IMR-90 (cell line): ENCODE results near the gene HOXA5. TPM values are rescaled to one million over a fixed set of nuclear protein-coding genes. Genes with fewer than 3 reads are reported as not detected.

ENCODE experiments used
- ATAC-seq: fragments of 200-7000 bp; cut with Tn5 transposase; 2 replicates; pipeline ENCODE4 v1.9.1; 2020; ENCODE audit warnings: low read depth, mild to moderate bottlenecking, moderate library complexity
- BruUV-seq: library from RNA; stranded (reverse); fragments of 400-500 nt; replicated peaks from 2 replicates; lab custom pipeline; 2021; lab: Mats Ljungman, UMichigan
- CTCF ChIA-PET: fragments of 300-600 bp; formaldehyde crosslinking; extraction: SDS; loops from one replicate; lab custom pipeline; 2021; ENCODE audit warnings: antibody characterized with exemption; lab: Yijun Ruan, JAX
- POLR2A ChIA-PET: fragments of 300-600 bp; sonication (Branson Sonifier 250); formaldehyde crosslinking; loops from one replicate; lab custom pipeline; 2022; ENCODE audit warnings: antibody characterized with exemption; ENCODE audit not compliant: unreplicated experiment; lab: Charles Lee
- DNase-seq: peaks from one replicate; pipeline ENCODE4 v3.0.0; 2013
- H2AFZ ChIP-seq: replicated peaks from 2 replicates; pipeline ENCODE3; 2013; ENCODE audit warnings: low read length, mild to moderate bottlenecking; ENCODE audit not compliant: poor library complexity
- H2AK5ac ChIP-seq: 2 replicates; pipeline ENCODE4 v1.6.1; 2013; ENCODE audit warnings: low read depth, low read length, inconsistent platforms
- H2AK9ac ChIP-seq: replicated peaks from 2 replicates; pipeline ENCODE3; 2013; ENCODE audit warnings: mild to moderate bottlenecking, low read depth, low read length, moderate library complexity; ENCODE audit not compliant: poor library complexity
- H2BK120ac ChIP-seq: 2 replicates; pipeline ENCODE4 v1.6.1; 2013; ENCODE audit warnings: low read depth, low read length, inconsistent platforms
- H2BK15ac ChIP-seq: 3 replicates; pipeline ENCODE4 v1.6.1; 2013; ENCODE audit warnings: low read depth, low read length, inconsistent platforms
- H2BK20ac ChIP-seq: 2 replicates; pipeline ENCODE4 v1.6.1; 2013; ENCODE audit warnings: low read depth, mild to moderate bottlenecking, inconsistent platforms, low read length, moderate library complexity
- H2BK5ac ChIP-seq: 2 replicates; pipeline ENCODE4 v1.6.1; 2013; ENCODE audit warnings: mild to moderate bottlenecking, low read depth, low read length, inconsistent platforms; ENCODE audit not compliant: poor library complexity, severe bottlenecking
- H3K14ac ChIP-seq: replicated peaks from 2 replicates; pipeline ENCODE4 v1.6.1; 2013; ENCODE audit warnings: low read depth, low read length, inconsistent platforms
- H3K18ac ChIP-seq: 2 replicates; pipeline ENCODE4 v1.6.1; 2013; ENCODE audit warnings: low read depth, low read length, control low read depth
- H3K23ac ChIP-seq: 2 replicates; pipeline ENCODE4 v1.6.1; 2013; ENCODE audit warnings: low read depth, low read length, inconsistent platforms
- H3K27ac ChIP-seq: 2 replicates; pipeline ENCODE4 v1.5.1; 2013; ENCODE audit warnings: mild to moderate bottlenecking, control low read depth, low read length; ENCODE audit not compliant: insufficient read depth
- H3K27me3 ChIP-seq: 2 replicates; pipeline ENCODE4 v1.6.1; 2013; ENCODE audit warnings: low read length; ENCODE audit not compliant: control insufficient read depth, insufficient read depth
- H3K36me3 ChIP-seq: 2 replicates; pipeline ENCODE4 v1.6.1; 2013; ENCODE audit warnings: low read length, mixed read lengths; ENCODE audit not compliant: control insufficient read depth, insufficient read depth
- H3K4ac ChIP-seq: 2 replicates; pipeline ENCODE4 v1.6.1; 2013; ENCODE audit warnings: low read depth, low read length, inconsistent platforms
- H3K4me1 ChIP-seq: 2 replicates; pipeline ENCODE4 v1.6.1; 2013; ENCODE audit warnings: low read length, mixed read lengths; ENCODE audit not compliant: control insufficient read depth, insufficient read depth
- H3K4me2 ChIP-seq: 2 replicates; pipeline ENCODE4 v1.6.1; 2013; ENCODE audit warnings: low read depth, mild to moderate bottlenecking, control low read depth, low read length, moderate library complexity
- H3K4me3 ChIP-seq: 2 replicates; pipeline ENCODE4 v1.5.1; 2013; ENCODE audit warnings: low read depth, mild to moderate bottlenecking, control low read depth, low read length, moderate library complexity; ENCODE audit not compliant: insufficient read depth
- H3K56ac ChIP-seq: 2 replicates; pipeline ENCODE4 v1.6.1; 2013; ENCODE audit warnings: low read length, inconsistent platforms; ENCODE audit not compliant: insufficient read depth; ENCODE audit errors: extremely low read depth
- H3K79me1 ChIP-seq, 2 experiments: 2 replicates each; pipeline ENCODE4 v1.6.1; 2013; ENCODE audit warnings: low read length in 2 of 2, inconsistent platforms in 1 of 2, low read depth in 1 of 2
- H3K9ac ChIP-seq: 2 replicates; pipeline ENCODE4 v1.6.1; 2013; ENCODE audit warnings: low read depth, low read length, control low read depth
- H3K9me1 ChIP-seq: 2 replicates; pipeline ENCODE4 v1.6.1; 2013; ENCODE audit warnings: low read length, inconsistent platforms; ENCODE audit not compliant: insufficient read depth
- H3K9me3 ChIP-seq: 2 replicates; pipeline ENCODE4 v1.6.1; 2013; ENCODE audit warnings: low read length; ENCODE audit not compliant: control insufficient read depth, insufficient read depth
- H4K20me1 ChIP-seq: 2 replicates; pipeline ENCODE4 v1.6.1; 2013; ENCODE audit warnings: low read length, inconsistent platforms; ENCODE audit not compliant: insufficient read depth
- H4K5ac ChIP-seq: 2 replicates; pipeline ENCODE4 v1.6.1; 2013; ENCODE audit warnings: mild to moderate bottlenecking, low read depth, low read length, control low read depth
- H4K8ac ChIP-seq, 2 experiments: 2 replicates each; pipeline ENCODE4 v1.6.1; 2013; ENCODE audit warnings: low read depth in 2 of 2, low read length in 2 of 2, control low read depth in 1 of 2, inconsistent platforms in 1 of 2
- H4K91ac ChIP-seq: 2 replicates; pipeline ENCODE4 v1.6.1; 2013; ENCODE audit warnings: low read depth, low read length, inconsistent platforms; ENCODE audit not compliant: insufficient read depth
- MAFK ChIP-seq: IDR thresholded peaks from 2 replicates; pipeline ENCODE4 v1.6.1; 2012; ENCODE audit warnings: low read depth, low read length, improper control_type of control experiment
- NFE2L2 ChIP-seq: fragments of 150-350 bp; IDR thresholded peaks from 2 replicates; pipeline ENCODE4 v1.6.1; 2016; ENCODE audit warnings: low read depth, mild to moderate bottlenecking, low read length
- POLR2A ChIP-seq: IDR thresholded peaks from 2 replicates; pipeline ENCODE4 v1.6.1; 2012; ENCODE audit warnings: mild to moderate bottlenecking, low read depth, low read length
- RAD21 ChIP-seq: IDR thresholded peaks from 2 replicates; pipeline ENCODE4 v1.6.1; 2012; ENCODE audit warnings: low read length, improper control_type of control experiment
- SMC3 ChIP-seq: fragments of 150-350 bp; IDR thresholded peaks from 2 replicates; pipeline ENCODE4 v1.6.1; 2016; ENCODE audit warnings: low read depth, mild to moderate bottlenecking, antibody characterized with exemption, low read length, moderate library complexity
- WGBS, 2 experiments: methylation state at CpG; one replicate each; pipeline versions ENCODE4 v1.1.5 to v1.1.7; 2013; ENCODE audit warnings: missing lambda C conversion rate in 2 of 2; ENCODE audit not compliant: insufficient read length in 1 of 2; ENCODE audit errors: extremely low coverage in 2 of 2; 5-methylcytosine and 5-hydroxymethylcytosine counted together
- dilution Hi-C: fragments of 300-500 bp; cut with HindIII; formaldehyde crosslinking; loops from one replicate; pipeline ENCODE4 v1.14.3; 2018; ENCODE audit warnings: low sequenced_read_pairs; ENCODE audit not compliant: unreplicated experiment
- in situ Hi-C: fragments of 300-500 bp; cut with MboI; formaldehyde crosslinking; loops from 3 replicates; pipeline ENCODE4 v1.14.3; 2019; ENCODE audit warnings: low sequenced_read_pairs, inconsistent platforms, mixed read lengths
- intact Hi-C: fragments of 100-400 bp; cut with micrococcal nuclease; formaldehyde crosslinking; loops from 2 replicates; pipeline ENCODE4 v1.10.0; 2022
- polyA plus RNA-seq, 3 experiments: library from polyadenylated mRNA; depleted of rRNA; stranded (reverse); fragments of >200 nt; gene quantifications; 2 replicates each; pipeline ENCODE4 v1.2.3, GENCODE V29; 2012; ENCODE audit warnings: low replicate concordance in 1 of 3
- total RNA-seq: library from RNA; depleted of rRNA; stranded (reverse); fragments of >200 nt; gene quantifications from 2 replicates; pipeline ENCODE4 v1.2.3, GENCODE V29; 2012

HOXA5 gene
- total and polyA plus RNA-seq, 2 of the 4 experiments (the other 2 are of a cell fraction), result 19.9 to 29.4 TPM

GRCh38 chr7:27143950-27144780, 684 bp upstream of the HOXA5 start:
- no peaks in the 10 kb centered on the region for H3K9me3 ChIP-seq
- peak overlapping the region; percentile 80 for H3K27ac ChIP-seq
- H2BK5ac ChIP-seq, result peak overlapping the region; percentile 66
- H2AFZ ChIP-seq, result peak overlapping the region; percentile 90
- dilution Hi-C loops, result no loop called here
- WGBS, 2 experiments, result 0% methylated on average over 2 of the region's 40 CpGs; no CpG with 5 or more reads in 1 of the 2 experiments
- H4K20me1 ChIP-seq, result no peaks in the 10 kb centered on the region
- peaks cover 9 to 37% of the 10 kb centered on the region in 2 experiments; a peak in 3 of 4 replicates for H3K79me1 ChIP-seq
- BruUV-seq, result no TSS peak
- DNase-seq (peak; percentile 72), ATAC-seq (no peak)
- peak overlapping the region; percentile 77 for H3K18ac ChIP-seq
- peak overlapping the region; percentile 51 for H3K14ac ChIP-seq
- in situ Hi-C loops, result loop anchor here (5.0 to 10.0 kb wide), 3 partner anchors 42 to 949 kb away; partner anchors contain the start of gene HOXA2
- CTCF ChIA-PET, result interaction anchor here (0.5 to 2.0 kb wide), 24 partner anchors 8 to 1887 kb away, joined by 3 to 9 read pairs (median 4); partner anchors contain the start of gene HOXA3
- peak overlapping the region; percentile 58 to 84 for H4K8ac ChIP-seq
- peak overlapping the region; percentile 76 for H4K91ac ChIP-seq
- H3K36me3 ChIP-seq, result peaks cover 9% of the 10 kb centered on the region
- peak overlapping the region; percentile 76 for H4K5ac ChIP-seq
- peak overlapping the region; percentile 56 for H3K56ac ChIP-seq
- H3K4me2 ChIP-seq, result peak overlapping the region; percentile 83
- peak overlapping the region; percentile 73 for H2BK120ac ChIP-seq
- H3K9ac ChIP-seq, result peak overlapping the region; percentile 87
- H3K4me3 ChIP-seq, result peak overlapping the region; percentile 40
- H3K23ac ChIP-seq, result peak overlapping the region; percentile 86
- peak overlapping the region; percentile 33; the same call in 2 of the 3 replicates for H2BK15ac ChIP-seq
- H3K27me3 ChIP-seq, result no peaks in the 10 kb centered on the region
- intact Hi-C loops, result loop anchor here (1.0 to 5.0 kb wide), 4 partner anchors 458 to 1282 kb away; no protein-coding TSS in a partner anchor
- H2AK9ac ChIP-seq, result no peak overlapping the region
- TF ChIP-seq SMC3 (no peak), POLR2A (peak; percentile 45; the same call in 1 of the 2 replicates), MAFK (no peak), NFE2L2 (0 out of 2 replicates have a peak, but pooled peaks have one; percentile 3), RAD21 (no peak)
- no peak overlapping the region for H2AK5ac ChIP-seq
- POLR2A ChIA-PET, result interaction anchor here (1.3 kb wide), 1 partner anchor 36 kb away, joined by 5 read pairs; no protein-coding TSS in a partner anchor
- H3K4ac ChIP-seq, result peak overlapping the region; percentile 79
- no peak overlapping the region; the same call in 1 of the 2 replicates for H2BK20ac ChIP-seq
- no peaks in the 10 kb centered on the region for H3K9me1 ChIP-seq
- H3K4me1 ChIP-seq, result peaks cover 18% of the 10 kb centered on the region
